SK-N-SH (cell line): ENCODE results near the gene RAPGEF3. TPM values are rescaled to one million over a fixed set of nuclear protein-coding genes. Genes with fewer than 3 reads are reported as not detected.
A peak's percentile ranks its signal among the peaks of the same experiment; 100 is the strongest.

Experiments
- CTCF ChIA-PET: fragments of 300-600, 350-600 bp; formaldehyde crosslinking; extraction: SDS; loops from one replicate; lab custom pipeline; 2021; lab: Yijun Ruan, JAX
- POLR2A ChIA-PET: fragments of 350-600 bp; sonication (Branson Sonifier 250); formaldehyde crosslinking; extraction: SDS; loops from one replicate; lab custom pipeline; 2020; ENCODE audit warnings: antibody characterized with exemption, inconsistent platforms; lab: Yijun Ruan, JAX
- DNase-seq: peaks from one replicate; pipeline ENCODE4 v3.0.0; 2012
- H2AFZ ChIP-seq: fragments of 200-600 bp; sonication (generic); 2 replicates; pipeline ENCODE4 v1.8.1; 2016; ENCODE audit warnings: antibody characterized with exemption, mild to moderate bottlenecking, low read depth
- H3F3A ChIP-seq: fragments of 200-600 bp; sonication (generic); replicated peaks from 2 replicates; pipeline ENCODE3; 2016; ENCODE audit warnings: antibody characterized with exemption, mild to moderate bottlenecking; ENCODE audit not compliant: insufficient read depth
- H3K27ac ChIP-seq, 2 experiments: fragments of 200-500 bp in 1 of 2; fragments of 200-600 bp in 1 of 2; sonication (Bioruptor generic) in 1 of 2; sonication (generic), shearing (Covaris generic) in 1 of 2; 2 replicates each; pipeline versions ENCODE4 v1.5.1 to v1.6.1; 2014 to 2016; ENCODE audit warnings: low read depth in 2 of 2, inconsistent platforms in 1 of 2, low read length in 1 of 2, mild to moderate bottlenecking in 1 of 2, mixed read lengths in 1 of 2
- H3K27me3 ChIP-seq: fragments of 200-600 bp; sonication (generic), shearing (Covaris generic); 2 replicates; pipeline ENCODE4 v1.6.1; 2016; ENCODE audit warnings: mixed run types; ENCODE audit not compliant: insufficient read depth
- H3K36me3 ChIP-seq, 2 experiments: fragments of 200-500 bp in 1 of 2; fragments of 200-600 bp in 1 of 2; sonication (Bioruptor generic) in 1 of 2; sonication (generic) in 1 of 2; replicated peaks in 1 of 2; 2 replicates each; pipeline versions ENCODE3 to v1.5.1; 2014 to 2016; ENCODE audit warnings: low read length in 1 of 2, mild to moderate bottlenecking in 1 of 2; ENCODE audit not compliant: insufficient read depth in 2 of 2, control insufficient read depth in 1 of 2
- H3K4me1 ChIP-seq, 2 experiments: fragments of 200-500 bp in 1 of 2; fragments of 200-600 bp in 1 of 2; sonication (Bioruptor generic) in 1 of 2; sonication (generic), shearing (Covaris generic) in 1 of 2; 2 replicates each; pipeline versions ENCODE4 v1.5.1 to v1.6.1; 2014 to 2016; ENCODE audit warnings: low read depth in 1 of 2, low read length in 1 of 2, mixed run types in 1 of 2; ENCODE audit not compliant: insufficient read depth in 2 of 2, control insufficient read depth in 1 of 2
- H3K4me2 ChIP-seq: fragments of 200-600 bp; sonication (generic), shearing (Covaris generic); 2 replicates; pipeline ENCODE4 v1.6.1; 2017; ENCODE audit warnings: mixed run types
- H3K4me3 ChIP-seq, 2 experiments: fragments of 200-500 bp in 1 of 2; fragments of 200-600 bp in 1 of 2; sonication (Bioruptor generic) in 1 of 2; sonication (generic), shearing (Covaris generic) in 1 of 2; 2 replicates each; pipeline versions ENCODE4 v1.5.1 to v1.8.1; 2014 to 2016; ENCODE audit warnings: low read depth in 2 of 2, inconsistent platforms in 1 of 2, low read length in 1 of 2, mild to moderate bottlenecking in 1 of 2, mixed read lengths in 1 of 2, moderate library complexity in 1 of 2
- H3K79me2 ChIP-seq: fragments of 200-600 bp; sonication (generic); 2 replicates; pipeline ENCODE4 v1.8.1; 2017; ENCODE audit warnings: mild to moderate bottlenecking; ENCODE audit not compliant: insufficient read depth
- H3K9ac ChIP-seq: fragments of 200-600 bp; sonication (generic); 2 replicates; pipeline ENCODE4 v1.6.1; 2017; ENCODE audit warnings: mixed run types
- H3K9me2 ChIP-seq: fragments of 200-600 bp; sonication (generic); 2 replicates; pipeline ENCODE4 v1.6.1; 2017; ENCODE audit warnings: mixed run types
- H3K9me3 ChIP-seq: fragments of 200-600 bp; sonication (generic); 2 replicates; pipeline ENCODE4 v1.6.1; 2017; ENCODE audit warnings: mixed run types, mild to moderate bottlenecking, moderate library complexity
- H4K20me1 ChIP-seq: fragments of 200-600 bp; sonication (generic); 2 replicates; pipeline ENCODE4 v1.6.1; 2017; ENCODE audit warnings: mild to moderate bottlenecking, mixed run types; ENCODE audit not compliant: insufficient read depth
- CHD2 ChIP-seq: fragments of 150-350 bp; IDR thresholded peaks from 2 replicates; pipeline ENCODE4 v1.6.1; 2018; ENCODE audit warnings: low read length; ENCODE audit not compliant: partially characterized antibody
- ELF1 ChIP-seq: IDR thresholded peaks from 2 replicates; pipeline ENCODE4 v1.4.0; 2012
- FOSL2 ChIP-seq: IDR thresholded peaks from 2 replicates; pipeline ENCODE4 v1.4.0; 2012; ENCODE audit warnings: low read depth, mild to moderate bottlenecking, moderate library complexity, borderline replicate concordance
- FOXJ3 ChIP-seq: sonication (generic); formaldehyde crosslinking; IDR thresholded peaks from 2 replicates; pipeline ENCODE4 v1.5.1; 2020; ENCODE audit warnings: mild to moderate bottlenecking, missing genetic modification reagents
- FOXM1 ChIP-seq: IDR thresholded peaks from 2 replicates; pipeline ENCODE4 v1.4.0; 2012; ENCODE audit warnings: low read depth, mild to moderate bottlenecking
- GABPA ChIP-seq: IDR thresholded peaks from 2 replicates; pipeline ENCODE4 v1.4.0; 2012; ENCODE audit warnings: low read depth, mild to moderate bottlenecking
- GATA2 ChIP-seq: sonication (generic); formaldehyde crosslinking; IDR thresholded peaks from 2 replicates; pipeline ENCODE4 v1.5.0; 2020; ENCODE audit warnings: mild to moderate bottlenecking, missing genetic modification reagents
- IRF3 ChIP-seq: fragments of 150-350 bp; IDR thresholded peaks from 2 replicates; pipeline ENCODE4 v1.6.1; 2016; ENCODE audit warnings: mild to moderate bottlenecking, low read depth, low read length
- JUND ChIP-seq: IDR thresholded peaks from 2 replicates; pipeline ENCODE4 v1.4.0; 2012
- MXI1 ChIP-seq: IDR thresholded peaks from 2 replicates; pipeline ENCODE4 v1.6.1; 2012; ENCODE audit warnings: mild to moderate bottlenecking, low read depth, low read length, improper control_type of control experiment
- POLR2AphosphoS5 ChIP-seq: IDR thresholded peaks from 2 replicates; pipeline ENCODE4 v1.6.1; 2012; ENCODE audit warnings: low read depth, low read length
- RAD21 ChIP-seq: IDR thresholded peaks from 2 replicates; pipeline ENCODE4 v1.6.1; 2012; ENCODE audit warnings: mild to moderate bottlenecking, low read length
- REST ChIP-seq: IDR thresholded peaks from 2 replicates; pipeline ENCODE4 v1.6.1; 2012; ENCODE audit warnings: mild to moderate bottlenecking, low read depth, low read length, moderate library complexity
- RFX5 ChIP-seq: IDR thresholded peaks from 2 replicates; pipeline ENCODE4 v1.6.1; 2012; ENCODE audit warnings: mild to moderate bottlenecking, improper control_type of control experiment, low read length
- SIN3A ChIP-seq: IDR thresholded peaks from 2 replicates; pipeline ENCODE4 v1.6.1; 2012; ENCODE audit warnings: low read depth, mild to moderate bottlenecking, low read length, moderate library complexity, borderline replicate concordance
- USF2 ChIP-seq: fragments of 150-350 bp; IDR thresholded peaks from 2 replicates; pipeline ENCODE4 v1.6.1; 2017; ENCODE audit warnings: antibody characterized with exemption, low read length, low read depth, borderline replicate concordance
- ZBTB33 ChIP-seq: IDR thresholded peaks from 2 replicates; pipeline ENCODE4 v1.4.0; 2012; ENCODE audit warnings: low read depth, borderline replicate concordance
- WGBS: methylation state at CpG from one replicate; pipeline ENCODE4 v1.1.6; 2017; ENCODE audit warnings: low lambda C conversion rate; 5-methylcytosine and 5-hydroxymethylcytosine counted together
- polyA plus RNA-seq, 3 experiments: library from polyadenylated mRNA; depleted of rRNA; stranded (reverse); fragments of >200 nt; gene quantifications; 2 replicates each; pipeline ENCODE4 v1.2.3, GENCODE V29; 2012

The RAPGEF3 gene
- polyA plus RNA-seq, 1 of the 3 experiments (the other 2 are of a cell fraction) = 0.90 TPM

- Histone ChIP-seq H4K20me1 (no peaks in the 10 kb centered on the region), H3K4me1 (peaks cover 10 to 58% of the 10 kb centered on the region in 2 experiments; a peak in 3 of 4 replicates), H3F3A (no peaks in the 10 kb centered on the region), H3K36me3 (no peaks in the 10 kb centered on the region), H3K9me2 (no peaks in the 10 kb centered on the region), H3K27me3 (no peaks in the 10 kb centered on the region), H3K27ac (no peak overlapping the region), H3K79me2 (no peaks in the 10 kb centered on the region), H3K4me2 (peak overlapping the region; percentile 97), H3K9me3 (no peaks in the 10 kb centered on the region), H2AFZ (peak overlapping the region; percentile 98; the same call in 1 of the 2 replicates)
- POLR2A ChIA-PET = interaction anchor here (0.6 to 1.5 kb wide), 2 partner anchors 20 to 21 kb away, joined by 3 to 5 read pairs; no protein-coding TSS in a partner anchor
- DNase-seq = no peak
- WGBS = 82% methylated on average over 10 of the region's 20 CpGs
- TF ChIP-seq GATA2 (CRISPR knock-in tag) (no peak), REST (no peak), FOXJ3 (no peak), CHD2 (no peak), ELF1 (no peak), USF2 (no peak), RFX5 (no peak), IRF3 (no peak), POLR2AphosphoS5 (no peak), RAD21 (no peak), GABPA (no peak), MXI1 (no peak), ZBTB33 (no peak), JUND (no peak), FOXM1 (no peak), FOSL2 (no peak), SIN3A (no peak)
- TF ChIP-seq, all 33 proteins: peak for 0
- CTCF ChIA-PET = interaction anchor here (0.7 to 18.0 kb wide), 10 partner anchors 15 to 80 kb away, joined by 3 to 435 read pairs (median 5); partner anchors contain the start of gene SLC48A1
- Histone ChIP-seq H3K4me3 (peak overlapping the region; percentile 55 to 69; a peak in 2 of 4 replicates), H3K9ac (no peak overlapping the region; the same call in 1 of the 2 replicates)
Measured at GRCh38 chr12:47757840-47758583, 668 bp downstream of the RAPGEF3 start.
